ENCODE results near the gene IL24. TPM values are rescaled to one million over a fixed set of nuclear protein-coding genes. Genes with fewer than 3 reads are reported as not detected.
"Not testable (repeated sequence)": the region's sequence is repeated elsewhere in the genome, so short reads cannot be mapped to it uniquely, and the experiment has no call there.

Gene IL24
- total RNA-seq: not detected in 2 replicates
- long read RNA-seq: 0 reads

GRCh38 chr1:206897175-206897574, at the start of gene IL24:
Gene IL24 (plus strand): TSS chr1:206897443. CDS start chr1:206897833, 390 bp downstream.
- Mint-ChIP-seq H3K9me3 (ENCODE audit: unreplicated experiment) (no peaks in the 10 kb centered on the region), H3K4me1 (ENCODE audit: unreplicated experiment) (peaks cover 5% of the 10 kb centered on the region), H3K4me3 (ENCODE audit: unreplicated experiment) (no peak within 1 kb of the TSS), H3K27ac (ENCODE audit: unreplicated experiment) (no peak within 1 kb of the TSS), H3K27me3 (ENCODE audit: unreplicated experiment) (no peaks in the 10 kb centered on the region), H3K36me3 (ENCODE audit: unreplicated experiment) (no peaks in the 10 kb centered on the region)
- DNase-seq (ENCODE audit: extremely low spot score, unreplicated experiment): peak; percentile 46
- no peak for TF ChIP-seq CTCF (IDR thresholded peaks at IDR 0.05)

- Mint-ChIP-seq H3K36me3 (ENCODE audit: unreplicated experiment) (no peaks in the 10 kb centered on the region), H3K4me3 (ENCODE audit: unreplicated experiment) (no peak overlapping the region), H3K27ac (ENCODE audit: unreplicated experiment) (no peak overlapping the region), H3K27me3 (ENCODE audit: unreplicated experiment) (peaks cover 40% of the 10 kb centered on the region), H3K4me1 (ENCODE audit: unreplicated experiment) (no peaks in the 10 kb centered on the region), H3K9me3 (ENCODE audit: unreplicated experiment) (peaks cover 17% of the 10 kb centered on the region)
- DNase-seq (ENCODE audit: extremely low spot score, unreplicated experiment): no peak
- no peak for TF ChIP-seq CTCF (IDR thresholded peaks at IDR 0.05)
These were observed 49.3 kb upstream of the IL24 start for GRCh38 chr1:206847946-206848345.

- Mint-ChIP-seq H3K9me3 (ENCODE audit: unreplicated experiment) (peaks cover 22% of the 10 kb centered on the region), H3K27me3 (ENCODE audit: unreplicated experiment) (peaks cover 40% of the 10 kb centered on the region), H3K4me1 (ENCODE audit: unreplicated experiment) (no peaks in the 10 kb centered on the region), H3K27ac (ENCODE audit: unreplicated experiment) (no peak overlapping the region), H3K4me3 (ENCODE audit: unreplicated experiment) (no peak overlapping the region), H3K36me3 (ENCODE audit: unreplicated experiment) (no peaks in the 10 kb centered on the region)
- no peak for DNase-seq (ENCODE audit: extremely low spot score, unreplicated experiment)
- no peak for TF ChIP-seq CTCF (IDR thresholded peaks at IDR 0.05)
These were observed 46.8 kb upstream of the IL24 start for GRCh38 chr1:206850401-206850800.

- Mint-ChIP-seq H3K4me1 (ENCODE audit: unreplicated experiment) (no peaks in the 10 kb centered on the region), H3K27me3 (ENCODE audit: unreplicated experiment) (peaks cover 40% of the 10 kb centered on the region), H3K9me3 (ENCODE audit: unreplicated experiment) (peaks cover 22% of the 10 kb centered on the region), H3K27ac (ENCODE audit: unreplicated experiment) (no peak overlapping the region), H3K36me3 (ENCODE audit: unreplicated experiment) (no peaks in the 10 kb centered on the region), H3K4me3 (ENCODE audit: unreplicated experiment) (no peak overlapping the region)
- DNase-seq (ENCODE audit: extremely low spot score, unreplicated experiment): no peak
- TF ChIP-seq CTCF (IDR thresholded peaks at IDR 0.05): no peak
These were observed 45.8 kb upstream of the IL24 start for GRCh38 chr1:206851341-206852010.

- not testable (repeated sequence) for DNase-seq (ENCODE audit: extremely low spot score, unreplicated experiment)
- H3K27me3 Mint-ChIP-seq (ENCODE audit: unreplicated experiment): peaks cover 40% of the 10 kb centered on the region
These were observed 44.6 kb upstream of the IL24 start for GRCh38 chr1:206852662-206853061.

GRCh38 chr1:206853696-206854095, 43.5 kb upstream of the IL24 start:
- H3K36me3 Mint-ChIP-seq (ENCODE audit: unreplicated experiment); H3K4me3 Mint-ChIP-seq (ENCODE audit: unreplicated experiment); H3K27ac Mint-ChIP-seq (ENCODE audit: unreplicated experiment); DNase-seq (ENCODE audit: extremely low spot score, unreplicated experiment); H3K4me1 Mint-ChIP-seq (ENCODE audit: unreplicated experiment): not testable (repeated sequence)
- H3K27me3 Mint-ChIP-seq (ENCODE audit: unreplicated experiment): peaks cover 36% of the 10 kb centered on the region
- H3K9me3 Mint-ChIP-seq (ENCODE audit: unreplicated experiment): peaks cover 22% of the 10 kb centered on the region

More at GRCh38 chr1:206852662-206853061, 44.6 kb upstream of the IL24 start:
- H3K36me3 Mint-ChIP-seq (ENCODE audit: unreplicated experiment); H3K4me1 Mint-ChIP-seq (ENCODE audit: unreplicated experiment); H3K27ac Mint-ChIP-seq (ENCODE audit: unreplicated experiment); H3K4me3 Mint-ChIP-seq (ENCODE audit: unreplicated experiment): not testable (repeated sequence)
- peaks cover 22% of the 10 kb centered on the region for H3K9me3 Mint-ChIP-seq (ENCODE audit: unreplicated experiment)
